GM08714 (cell line): Measurements from ENCODE around the gene CITED1.
"Not testable (repeated sequence)": the region's sequence is repeated elsewhere in the genome, so short reads cannot be mapped to it uniquely, and the experiment has no call there.

ENCODE experiments used
- H3K4me3 ChIP-seq: fragments of 200-500 bp; sonication (Bioruptor generic); 2 replicates; pipeline ENCODE4 v1.5.1; 2014; ENCODE audit warnings: mild to moderate bottlenecking, low read length, inconsistent platforms
- ZNF274 ChIP-seq: IDR thresholded peaks from 2 replicates; pipeline ENCODE4 v1.6.1; 2012; ENCODE audit warnings: mild to moderate bottlenecking, low read depth, low read length

The CITED1 gene

GRCh38 chrX:72305286-72306084 lies at the start of gene CITED1:
CITED1 (minus strand) TSS chrX:72305914; CDS start chrX:72302869, 3,045 bp downstream.
- no peak for TF ChIP-seq ZNF274

DNA sequence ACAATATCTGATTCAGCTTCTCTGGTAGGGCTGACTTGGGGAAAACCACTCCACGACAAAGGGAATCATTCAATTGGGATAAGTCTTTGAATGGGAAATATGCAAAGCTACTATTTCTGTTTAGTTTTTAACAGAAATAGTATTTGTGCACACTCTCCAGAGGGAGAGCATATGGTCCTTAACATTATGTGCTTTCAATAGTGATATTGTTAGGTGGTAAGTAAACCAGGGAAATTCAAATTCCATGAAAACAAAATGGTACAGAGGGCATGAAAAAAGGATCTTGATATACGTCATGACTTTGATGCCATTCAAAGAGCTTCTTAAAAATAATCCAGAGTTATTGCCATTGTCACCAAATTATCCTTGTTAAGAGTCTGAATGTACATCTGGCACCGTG lies 47.1 kb upstream of the CITED1 start:
- TF ChIP-seq ZNF274: no peak
- H3K4me3 ChIP-seq: no peak overlapping the region

More at GRCh38 chrX:72305286-72306084, at the start of gene CITED1:
- peak within 1 kb of the TSS; percentile 31; the same call in 1 of the 2 replicates for H3K4me3 ChIP-seq

DNA sequence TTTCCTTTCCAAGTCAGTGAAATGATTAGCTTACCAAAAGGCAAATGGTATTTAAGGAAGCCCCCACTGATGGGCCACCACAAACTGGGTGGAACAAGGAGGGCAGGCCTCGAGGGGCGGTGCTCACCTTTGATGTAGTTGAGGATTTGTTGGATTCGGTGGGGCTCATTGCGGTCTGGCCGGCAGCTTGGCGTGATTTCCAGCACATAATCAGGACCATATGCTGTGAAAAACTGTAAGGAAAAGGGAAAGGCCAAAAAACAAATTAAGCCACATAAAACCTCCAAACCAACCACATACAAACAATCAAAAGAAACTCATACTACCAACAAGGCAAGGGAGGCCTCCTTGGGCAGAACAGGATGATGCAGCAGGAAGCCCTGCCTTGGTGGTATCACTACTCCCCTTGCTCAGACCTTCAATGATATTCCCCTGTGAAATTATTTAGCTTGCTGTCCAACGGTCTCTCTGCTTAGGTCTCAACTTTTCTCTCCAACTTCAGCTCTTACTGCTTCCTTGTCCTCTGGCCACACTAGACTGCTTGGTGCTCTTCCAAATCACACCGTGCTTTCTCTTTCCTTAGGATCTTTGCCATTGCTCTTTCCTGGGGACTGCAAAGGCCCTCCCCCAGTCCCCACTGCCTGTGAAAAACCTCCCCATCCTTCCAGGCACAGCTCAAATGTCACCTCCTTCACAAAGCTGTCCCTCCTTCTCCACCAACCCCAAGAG lies 46.1 kb upstream of the CITED1 start:
- no peak for TF ChIP-seq ZNF274
- no peak overlapping the region for H3K4me3 ChIP-seq

DNA sequence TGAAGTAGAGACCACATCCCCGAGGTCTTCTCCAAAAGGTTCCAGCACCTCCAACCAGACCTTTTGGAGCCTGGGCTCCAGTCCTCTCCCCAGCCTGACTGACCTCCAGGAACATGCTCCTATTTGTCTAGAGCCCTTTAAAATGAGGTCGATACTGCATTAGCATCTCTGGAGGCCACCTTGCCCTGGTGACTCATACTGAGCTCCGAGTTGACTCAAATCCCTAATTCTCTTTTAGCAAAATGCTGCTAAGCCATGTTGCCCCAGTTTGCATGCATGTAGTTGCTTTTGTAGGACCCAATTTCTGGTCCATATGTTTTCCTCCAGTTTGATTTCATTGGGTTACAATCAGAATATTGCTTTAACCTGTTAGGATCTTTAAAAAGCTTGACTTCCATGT lies 43.5 kb upstream of the CITED1 start:
- H3K4me3 ChIP-seq: no peak overlapping the region
- no peak for TF ChIP-seq ZNF274

GRCh38 chrX:72348247-72348979 lies 42.7 kb upstream of the CITED1 start:
- no peak for TF ChIP-seq ZNF274
- no peak overlapping the region for H3K4me3 ChIP-seq

DNA sequence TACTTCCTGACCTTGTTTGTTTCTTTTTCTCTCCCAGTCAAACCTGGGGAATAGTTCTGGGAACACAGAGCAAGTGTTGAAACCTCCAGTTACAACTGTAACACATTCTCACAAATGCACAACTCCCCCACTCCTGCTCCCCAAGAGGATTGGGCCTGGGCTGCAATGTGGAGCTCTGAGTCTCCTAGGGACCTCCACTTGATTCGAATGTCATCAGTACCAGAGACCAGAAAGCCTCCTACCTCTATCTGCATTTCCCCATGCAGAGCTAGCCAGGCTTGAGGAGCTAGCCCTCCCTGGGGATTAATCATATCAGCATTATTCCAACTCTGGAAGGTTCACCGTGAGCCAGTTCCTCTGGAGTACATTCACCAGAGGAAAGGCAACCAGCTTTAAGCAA lies 41.7 kb upstream of the CITED1 start:
- no peak for TF ChIP-seq ZNF274
- H3K4me3 ChIP-seq: no peak overlapping the region

GRCh38 chrX:72346302-72346949 lies 40.7 kb upstream of the CITED1 start:
- H3K4me3 ChIP-seq: no peak overlapping the region
- TF ChIP-seq ZNF274: no peak

DNA sequence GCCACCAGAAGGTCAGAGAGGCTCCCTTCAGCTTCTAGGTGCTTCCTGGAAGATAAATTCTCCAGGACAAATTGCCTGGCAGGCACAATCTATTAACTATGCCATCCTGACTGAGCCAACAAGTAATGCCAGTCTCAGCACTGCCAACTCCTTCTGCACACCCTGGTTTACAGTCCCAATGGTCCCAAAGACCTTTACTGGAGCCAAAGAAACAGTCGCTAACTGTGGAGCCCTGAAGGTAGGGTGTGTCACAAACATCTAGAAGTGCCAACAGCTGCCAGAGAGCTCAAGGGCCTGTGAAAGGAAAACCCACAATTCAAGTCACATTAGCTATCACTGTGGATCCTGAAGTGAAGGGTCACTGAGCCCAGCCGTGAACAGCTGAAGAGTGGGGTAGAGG lies 34.9 kb upstream of the CITED1 start:
- H3K4me3 ChIP-seq: no peak overlapping the region
- no peak for TF ChIP-seq ZNF274

DNA sequence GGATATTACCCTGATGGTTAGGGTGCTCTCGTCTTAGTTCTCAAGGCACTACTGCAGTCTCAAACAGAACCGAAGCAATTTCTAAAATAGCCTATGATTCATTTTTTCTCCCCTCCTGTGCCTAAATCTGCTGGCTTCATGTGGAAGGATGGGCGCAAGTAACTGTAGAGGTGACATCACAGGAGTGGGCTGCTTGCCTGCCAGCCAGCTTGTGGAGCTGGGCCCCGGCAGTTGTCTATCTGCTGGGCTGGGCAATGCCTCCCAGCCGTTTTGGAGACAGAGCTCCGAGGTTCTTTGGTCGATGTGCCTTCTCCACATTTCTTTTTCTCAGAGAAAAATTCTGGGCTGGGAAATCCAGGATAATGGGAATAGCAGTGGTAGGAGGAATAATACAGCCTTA lies 34.3 kb upstream of the CITED1 start:
- no peak overlapping the region for H3K4me3 ChIP-seq
- no peak for TF ChIP-seq ZNF274

DNA sequence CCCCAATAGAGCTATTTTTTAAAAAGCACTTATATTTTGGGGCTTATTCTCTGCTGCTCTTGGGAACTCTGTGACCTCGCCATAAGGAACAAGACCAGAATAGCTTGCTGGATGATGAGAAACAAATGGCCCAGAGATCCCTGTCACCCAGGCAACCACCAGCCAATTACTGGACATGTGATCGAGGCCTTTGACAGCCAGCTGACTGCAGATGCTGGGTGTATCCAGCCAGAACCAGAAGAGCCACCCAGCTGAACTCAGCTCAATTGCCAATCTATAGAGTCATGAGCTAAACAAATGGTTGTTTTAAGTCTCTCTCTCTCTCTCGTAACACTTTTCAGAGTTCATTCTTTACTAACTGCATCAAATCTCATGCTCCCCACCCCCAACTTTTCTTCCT lies 24.4 kb upstream of the CITED1 start:
- no peak for TF ChIP-seq ZNF274
- no peak overlapping the region for H3K4me3 ChIP-seq

DNA sequence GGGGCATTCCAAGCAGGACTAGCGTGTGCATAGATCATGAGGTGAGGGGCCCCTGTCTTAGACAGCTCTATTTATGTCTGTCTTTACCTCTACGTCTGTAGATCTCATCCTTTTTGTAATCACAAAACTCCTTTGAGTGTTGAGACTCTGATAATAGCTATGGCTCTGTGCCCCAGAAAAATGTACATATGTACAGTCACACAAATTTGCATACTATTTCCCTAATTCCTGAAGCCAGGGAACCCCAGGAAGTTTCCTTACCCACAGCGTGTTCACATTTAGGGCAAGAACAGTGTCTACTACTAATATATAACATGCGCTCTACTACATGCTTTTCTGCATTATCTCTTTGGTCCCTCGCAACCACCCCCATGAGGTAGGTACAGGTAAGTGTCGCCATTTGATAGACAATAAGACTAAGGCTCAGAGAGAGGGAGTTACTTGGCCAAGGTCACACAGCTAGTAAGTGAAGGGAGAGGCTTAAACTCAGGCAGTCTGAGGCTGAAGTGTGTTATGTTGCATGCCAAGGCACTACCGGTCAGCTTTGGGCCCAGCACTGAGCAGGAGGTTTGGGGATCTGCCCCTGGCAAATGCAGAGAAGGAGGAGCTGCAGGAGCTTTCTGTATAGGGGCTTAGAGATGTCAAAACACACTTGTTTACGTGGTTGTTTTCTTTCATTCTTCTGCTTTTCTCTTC lies 21.0 kb upstream of the CITED1 start:
- H3K4me3 ChIP-seq: no peak overlapping the region
- no peak for TF ChIP-seq ZNF274

DNA sequence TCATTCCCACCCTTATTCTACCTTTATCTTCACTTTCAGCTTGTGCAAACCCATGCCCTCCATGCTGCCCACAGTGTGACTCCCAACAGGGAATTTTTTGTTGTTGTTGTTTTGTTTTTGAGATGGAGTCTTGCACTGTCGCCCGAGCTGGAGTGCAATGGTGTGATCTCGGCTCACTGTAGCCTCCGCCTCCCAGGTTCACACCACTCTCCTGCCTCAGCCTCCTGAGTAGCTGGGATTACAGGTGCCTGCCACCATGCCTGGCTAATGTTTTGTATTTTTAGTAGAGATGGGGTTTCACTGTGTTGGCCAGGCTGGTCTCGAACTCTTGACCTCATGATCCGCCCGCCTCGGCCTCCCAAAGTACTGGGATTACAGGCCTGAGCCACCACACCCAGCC lies 13.9 kb upstream of the CITED1 start:
- not testable (repeated sequence) for H3K4me3 ChIP-seq

DNA sequence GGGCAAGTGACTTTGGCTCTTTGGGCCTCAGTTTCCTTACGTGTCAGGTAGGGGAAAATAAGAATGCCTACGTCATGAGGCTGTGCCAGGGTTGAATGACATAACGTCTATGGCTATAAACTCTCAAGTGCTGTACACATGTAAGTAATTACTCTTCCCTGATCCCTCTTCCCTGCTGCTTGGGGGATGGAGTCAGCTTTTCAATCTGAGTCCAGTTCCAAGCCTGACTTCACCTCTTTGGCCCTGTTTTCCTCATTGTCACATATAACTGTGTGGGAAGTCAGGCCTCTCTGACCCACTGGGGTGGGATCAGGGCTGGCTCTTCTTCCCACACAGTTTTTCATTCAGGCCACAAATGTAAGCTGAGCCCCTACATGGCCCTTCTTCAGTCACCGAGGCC lies 11.4 kb upstream of the CITED1 start:
- no peak for TF ChIP-seq ZNF274
- H3K4me3 ChIP-seq: no peak overlapping the region
